Stomach (tissue), 9 donors: ENCODE measurements around the gene PRPF6. TPM values are rescaled to one million over a fixed set of nuclear protein-coding genes. Genes with fewer than 3 reads are reported as not detected.

Experiments
- DNase-seq, 2 donors: peaks; one replicate each; pipeline versions ENCODE4 v3.0.0 to v3.0.0-alpha.2; 2013 to 2019
- H3K27ac ChIP-seq, 5 donors: fragments of 200-600 bp in 4 of 5; sonication (generic) in 4 of 5; one replicate each; pipeline ENCODE4 v1.5.1; 2013 to 2019; ENCODE audit warnings: mild to moderate bottlenecking in 1 of 5, moderate library complexity in 1 of 5
- H3K27me3 ChIP-seq, 3 donors: fragments of 200-600 bp; sonication (generic); one replicate each; pipeline ENCODE4 v1.5.1; 2017 to 2019; ENCODE audit warnings: mixed run types in 1 of 3
- H3K36me3 ChIP-seq, 4 donors: fragments of 200-600 bp; sonication (generic); 1 replicate in 3 of 4; 2 replicates in 1 of 4; pipeline ENCODE4 v1.5.1; 2016 to 2019
- H3K4me1 ChIP-seq, 4 donors: fragments of 200-600 bp; sonication (generic); one replicate each; pipeline ENCODE4 v1.5.1; 2016 to 2019
- H3K4me3 ChIP-seq, 4 donors: fragments of 200-600 bp; sonication (generic) in 3 of 4; one replicate each; pipeline ENCODE4 v1.5.1; 2016 to 2019; ENCODE audit warnings: mild to moderate bottlenecking in 1 of 4
- H3K9me3 ChIP-seq, 4 donors: fragments of 200-600 bp; sonication (generic); one replicate each; pipeline ENCODE4 v1.5.1; 2016 to 2019
- CTCF ChIP-seq, 7 experiments: fragments of 450-650 bp in 4 of 7; fragments of 200-600 bp in 3 of 7; sonication (generic) in 3 of 7; IDR thresholded peaks; one replicate each; pipeline ENCODE4 v1.5.1; 2016 to 2019; ENCODE audit warnings: antibody characterized with exemption in 7 of 7, control low read depth in 2 of 7, mild to moderate bottlenecking in 1 of 7
- EP300 ChIP-seq: sonication (generic); formaldehyde crosslinking; IDR thresholded peaks from one replicate; pipeline ENCODE4 v1.6.1; 2017; ENCODE audit warnings: antibody characterized with exemption
- POLR2A ChIP-seq, 4 donors: fragments of 450-650 bp; IDR thresholded peaks; one replicate each; pipeline ENCODE4 v1.6.1; 2016; ENCODE audit warnings: antibody characterized with exemption in 4 of 4, control low read depth in 2 of 4, mild to moderate bottlenecking in 1 of 4, moderate library complexity in 1 of 4
- POLR2AphosphoS5 ChIP-seq, 3 donors: sonication (generic); formaldehyde crosslinking; IDR thresholded peaks; one replicate each; pipeline ENCODE4 v1.6.1; 2016; ENCODE audit warnings: antibody characterized with exemption in 3 of 3
- WGBS, 5 donors: extraction: QIAGEN DNeasy Blood & Tissue Kit in 3 of 5; methylation state at CpG; one replicate each; pipeline versions ENCODE4 v1.1.5 to v1.1.7; 2013 to 2018; 5-methylcytosine and 5-hydroxymethylcytosine counted together
- intact Hi-C: fragments of 100-400 bp; cut with DNase I; formaldehyde crosslinking; loops from one replicate; pipeline ENCODE4 v1.15.1; 2023; ENCODE audit warnings: low total_unique reads
- polyA plus RNA-seq, 3 donors: library from polyadenylated mRNA; stranded (reverse); fragments of 200-250 nt; gene quantifications; one replicate each; pipeline ENCODE4 v1.2.3, GENCODE V29; 2013
- total RNA-seq, 5 donors: library from RNA; depleted of rRNA; stranded (reverse); fragments of >200 nt; gene quantifications; one replicate each; pipeline versions ENCODE4 v1.1.0 to v1.2.3, GENCODE V29; 2014 to 2016
- donor health status: healthy with polysubstance abuse.
- donor health status: Bipolar disorder and iron deficiency.
- donor health status: healthy.

PRPF6 gene
- total and polyA plus RNA-seq, 8 donors: 27.0 to 67.4 (median 39.6) TPM

GRCh38 chr20:63944078-63944941 lies 36.6 kb upstream of the PRPF6 start:
- no peak overlapping the region for H3K27ac ChIP-seq
- TF ChIP-seq POLR2A (IDR thresholded peaks at IDR 0.05): no peak
- TF ChIP-seq POLR2AphosphoS5 (IDR thresholded peaks at IDR 0.05): no peak
- TF ChIP-seq EP300: no peak
- TF ChIP-seq CTCF (IDR thresholded peaks at IDR 0.05): no peak
- H3K9me3 ChIP-seq: no peaks in the 10 kb centered on the region
- DNase-seq: no peak
- H3K4me1 ChIP-seq: peaks cover 27 to 56% (median 50%) of the 10 kb centered on the region in 4 donors
- intact Hi-C loops: no loop called here
- 88 to 96% (median 90%) methylated on average over 16 to 35 of the region's 35 CpGs for WGBS, 5 donors
- H3K27me3 ChIP-seq: no peaks in the 10 kb centered on the region
- no peak overlapping the region for H3K4me3 ChIP-seq
- H3K36me3 ChIP-seq: peaks cover 44 to 67% (median 64%) of the 10 kb centered on the region in 4 donors

GRCh38 chr20:63945031-63945658 lies 35.8 kb upstream of the PRPF6 start:
- Histone ChIP-seq H3K27ac (no peak overlapping the region), H3K36me3 (peaks cover 40 to 58% (median 55%) of the 10 kb centered on the region in 4 donors), H3K4me1 (peaks cover 35 to 64% (median 54%) of the 10 kb centered on the region in 4 donors), H3K9me3 (no peaks in the 10 kb centered on the region), H3K4me3 (no peak overlapping the region), H3K27me3 (no peaks in the 10 kb centered on the region)
- 86 to 93% (median 91%) methylated on average over 10 to 17 of the region's 17 CpGs for WGBS, 5 donors
- intact Hi-C loops: no loop called here
- DNase-seq: no peak
- no peak for TF ChIP-seq POLR2AphosphoS5 (IDR thresholded peaks at IDR 0.05)
- TF ChIP-seq CTCF (IDR thresholded peaks at IDR 0.05): no peak
- no peak for TF ChIP-seq POLR2A (IDR thresholded peaks at IDR 0.05)
- TF ChIP-seq EP300: no peak

GRCh38 chr20:63945921-63946920 lies 34.7 kb upstream of the PRPF6 start:
- H3K4me3 ChIP-seq: no peak overlapping the region
- no peak for DNase-seq

More at GRCh38 chr20:63945921-63946920, 34.7 kb upstream of the PRPF6 start:
- peaks cover 34 to 48% (median 45%) of the 10 kb centered on the region in 4 donors for H3K36me3 ChIP-seq
- H3K9me3 ChIP-seq: no peaks in the 10 kb centered on the region
- intact Hi-C loops: no loop called here
- WGBS, 5 donors: 91 to 96% (median 93%) methylated on average over 22 to 39 of the region's 39 CpGs
- H3K27me3 ChIP-seq: no peaks in the 10 kb centered on the region
- TF ChIP-seq POLR2A (IDR thresholded peaks at IDR 0.05): no peak
- TF ChIP-seq EP300: no peak
- TF ChIP-seq CTCF (IDR thresholded peaks at IDR 0.05): no peak
- TF ChIP-seq POLR2AphosphoS5 (IDR thresholded peaks at IDR 0.05): no peak
- peak overlapping the region in 1 of 5 donors; percentile 88 for H3K27ac ChIP-seq
- peaks cover 46 to 69% (median 64%) of the 10 kb centered on the region in 4 donors for H3K4me1 ChIP-seq
